Left lung (tissue), 10 donors: ENCODE data around the gene PNPLA8. TPM values are rescaled to one million over a fixed set of nuclear protein-coding genes. Genes with fewer than 3 reads are reported as not detected.
A peak's percentile ranks its signal among the peaks of the same experiment; 100 is the strongest.
"Not testable (repeated sequence)": the region's sequence is repeated elsewhere in the genome, so short reads cannot be mapped to it uniquely, and the experiment has no call there.

Source experiments
- ATAC-seq: fragments of 200-7000 bp; cut with Tn5 transposase; one replicate; pipeline ENCODE4 v1.9.1; 2020; ENCODE audit warnings: moderate library complexity
- DNase-seq, 4 donors: peaks; one replicate each; pipeline ENCODE4 v3.0.0-alpha.2; 2013 to 2020
- H3K27ac ChIP-seq, 2 donors: fragments of 200-600 bp; sonication (generic) in 1 of 2; one replicate each; pipeline versions ENCODE4 v1.5.0 to v1.8.0; 2020 to 2021
- H3K27me3 ChIP-seq, 2 donors: fragments of 200-600 bp; sonication (generic) in 1 of 2; one replicate each; pipeline versions ENCODE4 v1.5.0 to v1.8.0; 2020 to 2021
- H3K36me3 ChIP-seq, 2 donors: fragments of 200-600 bp; sonication (generic) in 1 of 2; one replicate each; pipeline versions ENCODE4 v1.5.0 to v1.8.0; 2020 to 2021
- H3K4me1 ChIP-seq, 2 donors: fragments of 200-600 bp; one replicate each; pipeline ENCODE4 v1.8.0; 2021
- H3K4me3 ChIP-seq, 2 donors: fragments of 200-600 bp; sonication (generic) in 1 of 2; one replicate each; pipeline versions ENCODE4 v1.5.0 to v1.8.0; 2020 to 2021; ENCODE audit warnings: mild to moderate bottlenecking in 1 of 2
- H3K9me3 ChIP-seq, 2 donors: fragments of 200-600 bp; sonication (generic) in 1 of 2; one replicate each; pipeline versions ENCODE4 v1.5.0 to v1.8.0; 2020 to 2021
- intact Hi-C, 2 donors: fragments of 100-400 bp; cut with DNase I; formaldehyde crosslinking; loops; one replicate each; pipeline versions ENCODE4 v1.11.2 to v1.14.2; 2022
- polyA plus RNA-seq, 6 donors: library from polyadenylated mRNA; unstranded; fragments of 120-200 nt; gene quantifications; one replicate each; pipeline ENCODE4 v1.2.1, GENCODE V29; 2013; ENCODE audit not compliant: insufficient read length in 6 of 6
- total RNA-seq, 2 donors: library from RNA; stranded (reverse); fragmentation: NEBNext Ultra II Directional; extraction: Animal tissue kit (Norgen Biotek cat#: 25700); gene quantifications; one replicate each; pipeline ENCODE4 v1.2.1, GENCODE V29; 2021
- TF ChIP-seq, protein P1 (sequence below), 2 donors: fragments of 200-600 bp; sonication (generic) in 1 of 2; IDR thresholded peaks; one replicate each; pipeline versions ENCODE4 v1.5.0 to v1.8.0; 2021; ENCODE audit warnings: antibody characterized with exemption in 2 of 2
- donor health status: DM: no; HTN: yes; CAD: no.
- donor health status: DM: no; HTN: no; CAD: no.

The PNPLA8 gene
- total and polyA plus RNA-seq, 8 donors, result 28.7 to 38.0 (median 32.8) TPM

DNA sequence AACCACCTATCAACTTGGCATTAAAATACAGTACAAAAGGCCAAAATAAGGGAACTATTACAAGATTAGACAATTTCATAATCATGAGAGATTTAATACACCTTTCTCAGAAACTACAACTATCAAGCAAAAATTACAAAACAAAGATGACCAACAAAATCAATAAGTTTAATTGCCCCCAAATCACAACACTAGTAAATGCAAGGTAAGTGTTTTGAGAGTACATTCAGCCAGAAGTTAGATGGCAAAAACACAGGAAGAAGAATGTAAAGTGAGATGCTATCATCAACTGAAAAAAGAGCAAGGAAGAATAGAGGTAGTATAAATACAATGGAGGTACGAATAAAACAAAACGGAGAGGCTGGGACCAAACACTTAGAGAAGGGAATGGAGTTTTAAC lies 3.2 kb downstream of the PNPLA8 start:
- TF ChIP-seq, protein P1, sequence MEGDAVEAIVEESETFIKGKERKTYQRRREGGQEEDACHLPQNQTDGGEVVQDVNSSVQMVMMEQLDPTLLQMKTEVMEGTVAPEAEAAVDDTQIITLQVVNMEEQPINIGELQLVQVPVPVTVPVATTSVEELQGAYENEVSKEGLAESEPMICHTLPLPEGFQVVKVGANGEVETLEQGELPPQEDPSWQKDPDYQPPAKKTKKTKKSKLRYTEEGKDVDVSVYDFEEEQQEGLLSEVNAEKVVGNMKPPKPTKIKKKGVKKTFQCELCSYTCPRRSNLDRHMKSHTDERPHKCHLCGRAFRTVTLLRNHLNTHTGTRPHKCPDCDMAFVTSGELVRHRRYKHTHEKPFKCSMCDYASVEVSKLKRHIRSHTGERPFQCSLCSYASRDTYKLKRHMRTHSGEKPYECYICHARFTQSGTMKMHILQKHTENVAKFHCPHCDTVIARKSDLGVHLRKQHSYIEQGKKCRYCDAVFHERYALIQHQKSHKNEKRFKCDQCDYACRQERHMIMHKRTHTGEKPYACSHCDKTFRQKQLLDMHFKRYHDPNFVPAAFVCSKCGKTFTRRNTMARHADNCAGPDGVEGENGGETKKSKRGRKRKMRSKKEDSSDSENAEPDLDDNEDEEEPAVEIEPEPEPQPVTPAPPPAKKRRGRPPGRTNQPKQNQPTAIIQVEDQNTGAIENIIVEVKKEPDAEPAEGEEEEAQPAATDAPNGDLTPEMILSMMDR (IDR thresholded peaks at IDR 0.05), result no peak
- intact Hi-C loops, result no loop called here
- H3K9me3 ChIP-seq, result no peaks in the 10 kb centered on the region
- ATAC-seq (no peak), DNase-seq (no peak)
- no peaks in the 10 kb centered on the region for H3K27me3 ChIP-seq
- no peak overlapping the region for H3K27ac ChIP-seq
- no peak overlapping the region for H3K4me3 ChIP-seq
- peaks cover 16 to 56% of the 10 kb centered on the region in 2 donors for H3K4me1 ChIP-seq
- H3K36me3 ChIP-seq, result peaks cover 0 to 14% of the 10 kb centered on the region in 2 donors

DNA sequence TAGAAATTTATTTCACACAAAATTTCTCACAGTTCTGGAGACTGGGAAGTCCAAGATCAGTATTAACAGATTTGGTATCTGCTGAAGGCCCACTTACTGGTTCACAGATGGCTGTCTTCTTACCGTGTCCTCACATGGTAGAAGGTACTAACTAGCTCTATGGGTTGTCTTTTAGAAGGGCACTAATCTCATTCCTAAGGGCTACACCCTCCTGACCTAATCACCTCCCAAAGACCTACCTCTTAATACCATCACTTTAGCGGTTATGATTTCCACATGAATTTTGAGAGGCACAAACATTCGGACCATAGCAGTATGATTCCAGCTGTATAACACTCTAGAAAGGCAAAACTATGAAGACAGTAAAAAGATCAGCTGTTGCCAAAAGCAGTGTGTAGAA lies 8.0 kb downstream of the PNPLA8 start:
- ATAC-seq (no peak), DNase-seq (no peak)
- peaks cover 0 to 49% of the 10 kb centered on the region in 2 donors for H3K4me1 ChIP-seq
- intact Hi-C loops, result no loop called here
- H3K4me3 ChIP-seq, result no peak overlapping the region
- TF ChIP-seq, protein P1 (IDR thresholded peaks at IDR 0.05), result no peak
- no peaks in the 10 kb centered on the region for H3K27me3 ChIP-seq
- peaks cover 0 to 45% of the 10 kb centered on the region in 2 donors for H3K36me3 ChIP-seq
- no peak overlapping the region for H3K27ac ChIP-seq
- H3K9me3 ChIP-seq, result no peaks in the 10 kb centered on the region

- ATAC-seq (no peak), DNase-seq (no peak)
- Histone ChIP-seq H3K4me3 (no peak overlapping the region), H3K36me3 (peaks cover 0 to 62% of the 10 kb centered on the region in 2 donors), H3K27ac (peak overlapping the region in 1 of 2 donors; percentile 30), H3K9me3 (no peaks in the 10 kb centered on the region), H3K27me3 (no peaks in the 10 kb centered on the region), H3K4me1 (peaks cover 0 to 27% of the 10 kb centered on the region in 2 donors)
- intact Hi-C loops, result no loop called here
- TF ChIP-seq, protein P1 (IDR thresholded peaks at IDR 0.05), result no peak
Measured at GRCh38 chr7:108515630-108516029, 10.3 kb downstream of the PNPLA8 start.

DNA sequence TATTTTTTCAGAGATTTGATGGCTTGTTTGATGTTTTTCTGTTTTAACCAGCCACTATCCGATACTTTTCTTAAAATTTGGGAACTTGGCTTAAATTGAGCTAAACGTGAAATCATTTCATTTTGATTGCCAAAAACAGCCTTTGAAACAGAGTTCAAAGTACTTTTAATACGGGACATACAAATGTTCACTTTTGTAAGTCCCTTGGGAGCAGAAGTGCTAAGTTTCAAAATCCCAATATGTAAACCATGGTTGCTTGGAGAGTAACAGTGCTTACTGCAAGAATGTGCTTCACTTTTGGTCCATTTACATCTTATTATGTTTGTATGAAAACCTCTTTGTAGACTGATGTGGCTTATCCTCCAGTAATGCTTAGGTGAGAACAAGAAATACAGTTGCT lies 10.9 kb downstream of the PNPLA8 start:
- Histone ChIP-seq H3K4me3 (no peak overlapping the region), H3K27me3 (no peaks in the 10 kb centered on the region), H3K27ac (peak overlapping the region in 1 of 2 donors; percentile 30), H3K4me1 (peaks cover 0 to 22% of the 10 kb centered on the region in 2 donors), H3K9me3 (no peaks in the 10 kb centered on the region), H3K36me3 (peaks cover 0 to 68% of the 10 kb centered on the region in 2 donors)
- intact Hi-C loops, result no loop called here
- no peak for DNase-seq
- ATAC-seq, result no peak
- TF ChIP-seq, protein P1 (IDR thresholded peaks at IDR 0.05), result no peak

GRCh38 chr7:108511939-108512338 lies 14.0 kb downstream of the PNPLA8 start:
- Histone ChIP-seq H3K27ac (no peak overlapping the region), H3K27me3 (no peaks in the 10 kb centered on the region), H3K9me3 (no peaks in the 10 kb centered on the region), H3K4me1 (peaks cover 0 to 22% of the 10 kb centered on the region in 2 donors), H3K4me3 (no peak overlapping the region), H3K36me3 (peaks cover 0 to 52% of the 10 kb centered on the region in 2 donors)
- DNase-seq (no peak), ATAC-seq (no peak)
- TF ChIP-seq, protein P1 (IDR thresholded peaks at IDR 0.05), result no peak
- intact Hi-C loops, result no loop called here

GRCh38 chr7:108504576-108504975 lies 21.4 kb downstream of the PNPLA8 start:
- not testable (repeated sequence) for ATAC-seq

More at GRCh38 chr7:108504576-108504975, 21.4 kb downstream of the PNPLA8 start:
- peaks cover 0 to 47% of the 10 kb centered on the region in 2 donors for H3K36me3 ChIP-seq
- H3K9me3 ChIP-seq, H3K27me3 ChIP-seq, intact Hi-C loops, H3K27ac ChIP-seq, H3K4me1 ChIP-seq, DNase-seq, H3K4me3 ChIP-seq: not testable (repeated sequence)
